GM13977 (cell line): ENCODE results near the gene ASAP3.
"Not testable (repeated sequence)": the region's sequence is repeated elsewhere in the genome, so short reads cannot be mapped to it uniquely, and the experiment has no call there.

Experiments used
- DNase-seq: peaks from one replicate; pipeline ENCODE4 v3.0.0; 2012; ENCODE audit warnings: low spot score
- in situ Hi-C: fragments of 300-500 bp; cut with MboI; formaldehyde crosslinking; loops from one replicate; pipeline ENCODE4 v1.12.0; 2022; ENCODE audit warnings: low sequenced_read_pairs, low pct_unique_long_range_greater_than_20kb, mixed read lengths, inconsistent platforms; ENCODE audit not compliant: unreplicated experiment
- TF ChIP-seq, protein P1 (sequence below): IDR thresholded peaks from 2 replicates; pipeline ENCODE4 v1.5.1; 2012; ENCODE audit warnings: mild to moderate bottlenecking, control low read depth; ENCODE audit not compliant: insufficient read depth; ENCODE audit errors: extremely low read depth, missing control alignments

The ASAP3 gene

DNA sequence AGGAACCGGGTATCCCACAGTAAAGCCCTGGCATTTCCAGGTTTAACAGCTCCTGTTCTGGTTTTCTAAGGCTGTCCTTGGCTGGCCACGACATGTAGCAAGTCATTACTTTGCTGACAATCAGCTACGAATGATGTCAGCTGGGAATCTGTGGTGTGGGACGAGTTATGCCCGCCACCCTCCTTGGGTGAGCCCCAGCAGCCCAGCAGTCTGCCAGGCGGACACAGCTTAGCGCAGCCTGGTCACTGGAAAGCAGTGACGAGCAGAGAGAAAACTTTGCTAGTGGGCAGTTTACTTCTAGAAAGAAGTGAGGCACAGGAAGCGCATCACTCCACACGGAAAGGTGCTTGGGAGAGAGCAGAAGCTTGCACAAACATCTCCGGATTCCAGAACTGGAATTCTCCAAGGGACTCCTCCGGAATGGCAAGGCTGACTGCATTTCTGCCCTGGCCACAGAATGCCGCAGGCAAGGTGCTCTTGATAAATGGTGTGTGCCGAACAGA lies 98.8 kb downstream of the ASAP3 start:
- TF ChIP-seq, protein P1, sequence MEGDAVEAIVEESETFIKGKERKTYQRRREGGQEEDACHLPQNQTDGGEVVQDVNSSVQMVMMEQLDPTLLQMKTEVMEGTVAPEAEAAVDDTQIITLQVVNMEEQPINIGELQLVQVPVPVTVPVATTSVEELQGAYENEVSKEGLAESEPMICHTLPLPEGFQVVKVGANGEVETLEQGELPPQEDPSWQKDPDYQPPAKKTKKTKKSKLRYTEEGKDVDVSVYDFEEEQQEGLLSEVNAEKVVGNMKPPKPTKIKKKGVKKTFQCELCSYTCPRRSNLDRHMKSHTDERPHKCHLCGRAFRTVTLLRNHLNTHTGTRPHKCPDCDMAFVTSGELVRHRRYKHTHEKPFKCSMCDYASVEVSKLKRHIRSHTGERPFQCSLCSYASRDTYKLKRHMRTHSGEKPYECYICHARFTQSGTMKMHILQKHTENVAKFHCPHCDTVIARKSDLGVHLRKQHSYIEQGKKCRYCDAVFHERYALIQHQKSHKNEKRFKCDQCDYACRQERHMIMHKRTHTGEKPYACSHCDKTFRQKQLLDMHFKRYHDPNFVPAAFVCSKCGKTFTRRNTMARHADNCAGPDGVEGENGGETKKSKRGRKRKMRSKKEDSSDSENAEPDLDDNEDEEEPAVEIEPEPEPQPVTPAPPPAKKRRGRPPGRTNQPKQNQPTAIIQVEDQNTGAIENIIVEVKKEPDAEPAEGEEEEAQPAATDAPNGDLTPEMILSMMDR: no peak
- in situ Hi-C loops: no loop called here
- no peak for DNase-seq

DNA sequence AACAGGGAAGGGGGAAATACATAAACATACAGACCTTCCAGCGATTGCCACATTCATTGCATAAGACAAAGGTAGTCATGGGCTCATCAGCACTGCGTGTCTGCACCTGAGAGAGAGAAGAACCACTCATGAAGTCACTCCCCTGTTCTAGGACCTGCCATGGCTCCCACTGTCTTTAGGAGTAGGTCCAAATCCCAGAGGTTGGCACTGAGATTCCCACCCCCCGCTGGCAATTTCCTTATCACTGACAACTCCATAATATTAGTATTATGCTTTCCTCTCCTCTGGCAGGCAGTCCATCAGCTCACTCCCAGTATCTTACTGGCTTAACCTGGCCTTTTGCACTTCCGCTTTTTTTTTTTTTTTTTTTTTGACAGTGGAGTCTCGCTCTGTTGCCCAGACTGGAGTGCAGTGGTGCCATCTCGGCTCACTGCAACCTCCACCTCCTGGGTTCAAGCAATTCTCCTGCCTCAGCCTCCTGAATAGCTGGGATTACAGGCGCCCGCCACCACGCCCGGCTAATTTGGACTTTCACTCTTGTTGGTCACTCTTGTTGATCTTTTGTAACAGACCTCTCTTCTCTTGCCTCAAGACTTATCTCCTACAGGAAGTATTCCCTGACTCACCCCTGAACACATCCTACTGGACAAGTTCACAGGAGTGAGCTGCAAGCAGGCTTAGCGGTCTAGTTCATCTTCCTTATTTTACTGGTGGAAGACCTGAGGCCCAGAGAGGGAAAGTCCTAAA lies 99.5 kb downstream of the ASAP3 start:
- in situ Hi-C loops: no loop called here
- TF ChIP-seq, protein P1: no peak
- DNase-seq: no peak

DNA sequence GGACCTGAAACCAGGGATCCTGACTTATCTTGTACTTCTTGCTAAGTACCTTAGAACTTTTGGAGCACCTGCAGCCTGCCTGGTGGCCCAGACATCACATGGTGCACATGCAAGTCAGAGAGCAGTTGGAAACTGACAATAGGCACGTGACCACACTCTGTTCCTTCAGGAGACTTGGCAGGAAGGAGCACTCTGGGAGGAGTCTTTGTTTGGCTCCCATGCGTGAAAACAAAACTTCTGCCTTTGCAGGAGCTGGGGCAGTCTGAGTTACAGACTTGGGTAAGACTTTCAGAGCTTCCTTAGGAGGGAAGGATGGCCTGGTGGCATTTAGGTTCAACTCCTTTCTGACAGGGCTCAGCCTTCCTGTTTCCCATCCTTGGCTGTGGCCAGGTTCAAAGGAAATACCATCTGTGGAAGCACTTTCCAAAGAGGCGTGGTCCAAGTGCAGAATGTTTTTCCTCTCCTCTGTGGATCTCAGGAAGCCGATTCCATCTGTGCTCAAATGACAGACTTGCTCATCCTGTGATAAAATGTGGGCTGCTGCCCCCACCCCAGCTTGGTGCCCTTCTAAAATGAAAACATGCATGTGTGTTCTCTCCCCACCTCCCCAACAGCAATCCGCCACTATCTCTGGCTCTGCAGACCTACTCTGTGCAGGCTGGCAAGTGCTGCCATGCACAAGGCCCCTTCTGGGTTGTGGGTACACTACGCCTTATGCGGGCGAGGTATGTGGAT lies 100.2 kb downstream of the ASAP3 start:
- in situ Hi-C loops: no loop called here
- no peak for DNase-seq
- TF ChIP-seq, protein P1: no peak

DNA sequence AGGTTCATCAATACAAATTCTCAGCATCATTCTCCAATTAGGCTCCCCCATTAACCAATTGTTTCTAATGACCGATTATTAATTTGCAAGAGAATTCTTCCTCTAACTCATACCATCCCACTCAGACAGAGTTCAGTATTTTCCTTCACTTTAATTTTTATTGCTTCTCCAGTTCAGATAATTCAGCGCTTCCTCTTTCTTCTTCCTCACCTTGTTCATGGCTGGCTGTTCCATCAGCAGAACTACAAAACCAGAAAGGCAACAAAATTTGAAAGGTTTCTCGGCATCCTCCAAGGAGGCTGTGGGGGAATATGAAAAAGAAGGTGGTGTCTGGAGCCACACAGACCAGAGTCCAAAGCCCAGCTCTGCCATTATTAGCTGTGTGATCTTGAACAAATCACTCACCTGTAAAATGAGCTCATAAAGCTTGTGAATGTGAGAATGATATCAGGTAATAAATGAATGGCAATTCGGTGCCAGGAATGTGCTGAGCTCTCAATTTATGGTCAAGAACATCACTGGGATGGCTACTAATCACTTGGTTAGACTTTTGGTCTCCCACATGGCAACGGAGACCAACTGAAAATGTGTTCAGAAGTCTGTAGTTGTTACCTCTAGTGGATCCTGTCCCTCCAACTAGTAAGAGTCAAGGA lies 102.6 kb downstream of the ASAP3 start:
- in situ Hi-C loops: no loop called here
- TF ChIP-seq, protein P1: no peak
- no peak for DNase-seq

DNA sequence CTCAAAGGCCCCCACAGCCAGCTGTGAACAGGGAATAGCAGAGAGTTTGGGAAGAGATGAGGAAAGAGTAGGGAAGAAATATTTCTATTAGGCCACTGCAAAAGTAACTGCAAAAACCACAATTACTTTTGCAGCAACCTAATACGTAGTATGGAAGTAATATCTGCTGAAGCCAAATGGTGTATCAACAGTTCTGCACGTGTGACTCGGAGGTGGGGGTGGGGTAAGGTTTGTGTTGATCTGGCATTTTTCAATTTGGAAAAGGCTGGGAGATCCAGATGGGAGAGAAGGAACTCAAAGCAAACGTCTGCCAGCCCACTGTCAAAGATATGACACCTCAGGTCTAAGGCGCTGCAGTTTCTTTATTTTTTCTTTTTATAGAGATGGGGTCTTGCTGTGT lies 103.3 kb downstream of the ASAP3 start:
- DNase-seq: no peak
- in situ Hi-C loops: no loop called here
- TF ChIP-seq, protein P1: no peak

DNA sequence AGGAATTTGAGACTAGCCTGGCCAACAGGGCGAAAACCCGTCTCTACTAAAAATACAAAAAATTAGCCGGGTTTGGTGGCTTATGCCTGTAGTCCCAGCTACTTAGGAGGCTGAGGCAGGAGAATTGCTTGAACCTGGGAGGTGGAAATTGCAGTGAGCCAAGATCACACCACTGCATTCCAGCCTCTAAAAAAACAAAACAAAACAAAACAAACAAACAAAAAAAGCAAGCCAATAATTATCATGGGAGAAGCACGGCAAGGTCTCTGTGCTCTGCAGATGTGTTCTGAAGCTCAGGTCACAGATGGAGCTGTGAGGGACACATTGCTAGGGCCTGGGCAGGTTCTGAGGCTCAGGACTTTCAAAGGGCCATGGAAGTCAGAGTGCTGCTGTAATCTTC lies 103.7 kb downstream of the ASAP3 start:
- DNase-seq, in situ Hi-C loops: not testable (repeated sequence)
